GM12864 (cell line): ENCODE results near the gene SRGAP2C.
"Not testable (repeated sequence)": the region's sequence is repeated elsewhere in the genome, so short reads cannot be mapped to it uniquely, and the experiment has no call there.

Experiments used
- DNase-seq: peaks from one replicate; pipeline ENCODE4 v3.0.0-alpha.2; 2011; ENCODE audit warnings: low read depth
- H3K4me3 ChIP-seq: 2 replicates; pipeline ENCODE4 v1.5.1; 2011; ENCODE audit warnings: mild to moderate bottlenecking, low read depth, low read length, control low read depth

SRGAP2C gene

DNA sequence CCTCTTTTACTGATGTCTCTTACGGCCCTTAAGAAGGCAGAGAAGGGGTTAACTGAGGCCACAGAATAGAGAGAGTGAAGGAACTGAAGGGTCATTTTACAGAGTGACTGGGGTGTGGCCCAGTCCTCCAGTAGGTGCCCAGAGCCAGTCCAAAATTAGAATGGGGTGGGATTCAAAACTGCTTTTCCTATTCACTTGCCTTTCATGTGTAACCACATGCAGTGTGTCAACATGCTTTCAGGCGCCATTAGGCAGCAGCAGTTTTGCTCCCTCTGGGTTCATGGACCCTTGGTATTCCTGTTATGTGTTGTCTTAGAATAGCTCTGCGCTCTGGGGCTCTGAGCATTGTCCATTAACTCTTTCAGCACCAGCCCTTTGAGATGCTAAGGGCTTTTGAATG lies 123.0 kb downstream of the SRGAP2C start:
- not testable (repeated sequence) for DNase-seq, H3K4me3 ChIP-seq

DNA sequence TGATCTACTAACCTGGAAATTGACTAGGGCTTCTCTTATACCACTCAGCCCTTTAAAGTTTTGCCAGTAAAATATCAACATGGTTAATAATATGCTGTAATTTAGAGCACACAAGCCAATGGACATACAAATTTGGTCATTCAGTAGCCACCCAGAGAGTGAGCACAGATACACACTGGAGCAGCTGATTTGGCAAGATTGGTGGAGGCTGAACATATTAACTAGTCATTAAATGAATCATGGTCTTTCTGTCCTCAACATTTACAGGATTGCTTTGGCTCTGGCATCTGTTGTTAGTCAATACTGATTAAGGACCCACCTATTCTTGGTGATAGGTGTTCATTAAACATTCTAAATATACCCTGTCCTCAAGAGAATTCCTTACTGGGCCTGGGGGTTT lies 130.7 kb downstream of the SRGAP2C start:
- not testable (repeated sequence) for H3K4me3 ChIP-seq, DNase-seq

DNA sequence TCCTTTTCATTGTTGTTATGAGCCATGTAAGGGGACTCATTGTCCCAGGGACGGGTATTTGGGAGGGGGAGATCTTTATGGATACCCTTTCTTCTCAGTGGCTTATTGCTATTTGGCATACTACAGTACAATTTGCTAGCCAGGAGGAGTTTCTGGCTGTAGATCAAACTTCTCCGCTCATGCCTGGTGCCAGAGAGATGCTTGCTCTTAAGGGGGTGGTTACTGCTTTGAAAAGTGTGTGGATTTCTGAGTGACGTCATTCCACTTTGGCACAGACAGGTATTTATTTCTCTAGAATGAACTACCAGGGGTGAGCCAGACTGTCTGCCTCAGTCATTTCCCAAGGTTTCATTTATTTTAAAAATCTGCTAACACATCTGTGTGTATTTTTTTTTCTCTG lies 131.3 kb downstream of the SRGAP2C start:
- H3K4me3 ChIP-seq, DNase-seq: not testable (repeated sequence)

DNA sequence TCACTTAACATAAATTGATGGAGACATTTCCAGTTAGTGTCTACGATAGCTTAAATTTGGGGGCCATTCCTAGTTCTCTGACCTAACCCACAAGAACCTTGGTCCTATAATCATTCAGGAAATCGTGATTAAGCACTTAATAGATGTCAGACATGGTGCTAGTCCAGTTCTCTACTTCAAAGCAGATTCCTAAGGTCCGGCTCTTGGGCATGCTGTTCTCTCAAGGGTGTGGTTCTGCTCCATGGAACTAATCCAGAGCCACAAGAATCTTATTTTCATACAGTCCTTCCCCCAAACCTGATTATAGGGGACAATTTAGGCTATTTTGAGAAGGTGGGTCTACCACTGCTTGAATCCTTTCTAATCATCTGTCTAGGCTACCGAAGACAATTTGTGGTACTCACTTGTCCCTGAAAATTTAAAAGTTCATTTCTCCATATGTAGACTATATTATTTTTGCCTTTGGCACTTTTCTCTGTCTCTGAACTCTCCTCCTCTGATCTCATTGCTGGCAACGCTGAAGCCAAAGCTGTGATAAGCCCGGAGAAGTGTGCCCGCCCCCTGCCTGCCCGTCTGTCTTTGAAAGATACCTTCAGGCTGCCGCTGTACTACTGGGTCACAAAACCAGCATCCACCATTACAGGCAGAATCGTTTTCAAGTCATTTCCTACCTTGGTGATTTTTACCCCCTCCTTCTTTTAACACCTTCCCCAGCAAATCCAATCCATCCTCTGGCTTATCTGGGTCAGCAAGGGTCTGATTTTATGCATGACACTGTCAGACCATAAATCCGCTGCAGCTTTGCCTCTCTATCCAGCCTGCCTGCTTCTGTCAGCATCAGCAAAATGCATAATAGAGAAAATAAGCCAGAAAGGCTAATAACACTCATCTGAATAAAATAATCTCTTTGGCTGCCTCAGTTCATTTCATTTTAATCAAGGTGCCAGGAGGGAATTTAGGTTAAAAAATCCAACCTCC lies 133.0 kb downstream of the SRGAP2C start:
- not testable (repeated sequence) for DNase-seq, H3K4me3 ChIP-seq

DNA sequence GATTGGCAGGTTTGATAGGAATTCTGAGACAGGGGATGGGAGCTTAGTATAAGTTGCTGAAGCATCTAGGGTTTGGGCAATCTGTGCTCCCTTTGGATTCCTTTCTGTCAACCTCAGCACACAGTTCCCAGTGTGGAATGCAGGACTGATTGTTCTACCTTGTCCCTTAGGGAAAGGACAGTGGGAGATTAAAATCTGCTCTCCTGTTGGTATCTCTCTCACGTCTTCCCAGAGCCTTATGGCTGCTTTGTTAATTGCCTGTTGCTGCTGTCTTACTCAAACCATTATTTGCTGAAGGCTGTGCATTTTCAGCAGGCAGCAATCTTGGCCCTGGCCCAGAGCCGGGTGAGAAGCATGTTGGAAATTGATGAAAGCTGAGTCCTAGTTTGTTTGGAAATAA lies 133.9 kb downstream of the SRGAP2C start:
- H3K4me3 ChIP-seq, DNase-seq: not testable (repeated sequence)

DNA sequence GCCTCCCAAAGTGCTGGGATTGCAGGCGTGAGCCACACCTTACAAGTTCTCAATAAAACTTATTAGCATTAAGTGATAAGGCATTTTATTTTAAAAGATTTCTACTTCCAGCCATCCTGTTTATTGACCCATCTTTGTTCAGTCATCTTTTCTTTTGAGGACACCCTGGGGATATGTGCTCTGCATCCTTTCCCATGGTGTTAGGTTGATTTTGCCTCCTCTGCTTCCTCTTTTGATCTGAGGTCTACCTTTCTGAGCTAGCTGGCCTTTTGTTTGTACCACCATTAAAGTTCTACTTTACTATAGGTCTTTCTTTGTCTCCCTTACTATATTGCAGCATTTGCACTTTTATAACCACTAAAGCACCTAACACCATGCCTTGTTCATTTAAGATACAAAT lies 136.9 kb downstream of the SRGAP2C start:
- H3K4me3 ChIP-seq, DNase-seq: not testable (repeated sequence)

DNA sequence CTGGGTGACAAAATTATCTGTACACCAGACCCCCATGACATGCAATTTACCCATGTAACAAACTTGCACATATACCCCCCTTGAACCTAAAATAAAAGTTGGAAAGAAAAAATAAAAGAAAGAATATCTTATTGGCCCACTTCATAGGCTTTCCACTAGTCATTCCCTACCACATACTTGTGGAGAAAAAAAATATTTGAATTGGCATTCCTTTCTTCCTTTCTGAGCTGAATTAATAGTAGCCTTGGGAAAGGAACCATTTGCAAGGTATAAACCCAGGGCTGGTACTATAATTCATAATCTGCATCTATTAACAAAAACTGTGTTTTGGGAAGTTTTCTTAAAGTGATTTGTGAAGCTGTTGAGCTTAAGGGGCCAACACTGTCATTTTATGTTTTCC lies 140.0 kb downstream of the SRGAP2C start:
- DNase-seq, H3K4me3 ChIP-seq: not testable (repeated sequence)

DNA sequence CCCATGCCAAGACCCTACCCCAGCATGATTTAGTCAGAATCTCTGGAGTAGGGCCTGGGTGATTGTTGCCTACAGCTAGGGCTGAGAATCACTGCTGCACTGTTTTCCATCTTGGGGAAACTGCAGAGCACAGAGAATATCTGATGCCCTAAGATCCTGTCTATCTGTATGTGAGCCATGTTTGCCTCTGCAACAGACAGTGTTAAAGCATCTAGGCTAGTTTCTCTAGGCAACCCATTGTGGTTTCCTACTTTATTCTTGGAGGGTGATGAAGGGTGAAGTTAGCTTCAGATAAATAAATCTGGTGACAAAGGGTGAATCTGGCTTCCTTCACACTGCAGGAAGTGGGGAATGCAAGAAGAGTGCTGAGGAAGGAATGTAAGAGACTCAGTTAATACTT lies 147.4 kb downstream of the SRGAP2C start:
- DNase-seq, H3K4me3 ChIP-seq: not testable (repeated sequence)

DNA sequence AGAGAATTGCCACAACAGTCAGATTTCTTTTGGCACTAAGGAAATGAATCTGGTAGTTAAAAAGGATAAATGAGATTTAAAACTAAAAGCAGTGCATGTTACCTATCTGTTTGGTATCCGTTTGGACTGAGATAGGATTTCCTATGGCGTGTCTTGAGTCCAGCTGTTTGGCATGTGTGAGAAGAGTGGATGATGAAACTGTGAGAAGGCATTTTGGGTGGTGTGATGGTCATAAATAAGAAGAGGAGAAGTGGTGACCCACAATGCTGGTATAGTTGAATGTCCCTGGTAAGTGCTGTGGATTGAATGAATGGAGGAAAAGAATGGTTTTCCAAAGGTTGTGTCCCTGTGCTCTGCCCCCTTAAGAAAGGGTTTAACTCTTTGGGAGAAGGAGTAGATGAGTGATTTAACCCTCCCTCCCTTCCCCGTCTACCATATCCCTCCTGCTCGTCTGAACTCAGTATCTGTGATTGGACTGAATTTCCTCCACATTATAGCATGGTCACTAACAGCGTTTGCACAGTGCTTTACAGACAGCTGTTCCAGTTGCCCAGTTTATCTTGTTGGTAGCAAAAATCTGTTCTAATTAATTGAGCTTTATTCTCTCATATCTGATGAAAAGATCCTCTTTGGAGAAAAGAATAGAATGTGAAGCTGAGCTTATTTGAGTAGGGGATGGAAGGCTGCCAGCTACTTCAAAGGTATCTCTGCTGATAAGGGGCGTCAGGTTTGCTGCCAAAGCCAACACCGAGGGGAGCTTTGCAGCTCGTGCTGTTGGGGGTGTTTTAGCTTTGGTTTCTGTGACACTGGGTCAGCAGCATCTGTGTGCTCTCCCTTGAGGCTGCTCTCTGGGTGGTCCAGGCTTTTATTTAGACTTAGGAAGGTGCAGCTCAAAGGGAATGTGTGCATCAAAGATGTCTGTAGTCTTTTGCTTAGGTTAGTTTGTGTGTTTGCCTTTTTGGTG lies 148.1 kb downstream of the SRGAP2C start:
- not testable (repeated sequence) for DNase-seq, H3K4me3 ChIP-seq

DNA sequence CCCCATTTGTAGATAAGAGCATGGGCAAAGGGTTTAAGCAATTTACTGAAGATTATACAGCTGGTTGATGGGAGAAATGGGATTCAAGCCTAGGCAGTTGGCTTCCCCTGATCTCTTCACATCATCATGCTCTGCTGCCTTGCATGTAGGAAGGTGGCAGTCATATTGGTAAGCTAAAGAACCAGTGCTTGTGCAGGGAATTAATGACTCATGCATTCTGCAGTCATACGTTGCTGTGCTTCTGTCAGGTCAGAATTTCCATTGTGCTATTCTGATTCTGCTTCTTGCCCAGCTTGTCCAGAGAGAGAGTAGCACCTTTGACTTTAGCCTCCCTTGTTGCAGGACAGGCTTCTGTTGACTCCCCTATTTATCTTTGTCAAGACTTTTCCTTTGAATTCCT lies 153.2 kb downstream of the SRGAP2C start:
- not testable (repeated sequence) for H3K4me3 ChIP-seq, DNase-seq

DNA sequence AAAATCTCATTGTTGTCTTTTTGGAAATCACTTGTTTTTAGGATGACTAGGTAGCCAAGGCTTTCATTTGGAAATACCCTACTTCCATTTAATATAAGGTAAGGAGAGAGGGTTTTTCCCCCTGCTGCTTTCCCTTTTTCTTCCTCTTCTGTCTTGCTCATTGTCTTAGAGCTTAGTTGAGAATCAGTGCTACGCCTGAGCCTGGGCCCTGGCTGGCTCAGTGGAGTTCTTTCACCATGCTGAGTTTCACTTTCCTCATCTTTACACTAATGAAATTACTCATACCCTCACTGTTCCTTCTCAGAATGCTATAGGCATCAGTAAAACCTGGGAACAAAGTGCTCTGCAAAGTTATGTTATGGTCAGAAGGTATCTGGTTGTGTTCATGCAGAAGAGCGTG lies 154.8 kb downstream of the SRGAP2C start:
- H3K4me3 ChIP-seq, DNase-seq: not testable (repeated sequence)

DNA sequence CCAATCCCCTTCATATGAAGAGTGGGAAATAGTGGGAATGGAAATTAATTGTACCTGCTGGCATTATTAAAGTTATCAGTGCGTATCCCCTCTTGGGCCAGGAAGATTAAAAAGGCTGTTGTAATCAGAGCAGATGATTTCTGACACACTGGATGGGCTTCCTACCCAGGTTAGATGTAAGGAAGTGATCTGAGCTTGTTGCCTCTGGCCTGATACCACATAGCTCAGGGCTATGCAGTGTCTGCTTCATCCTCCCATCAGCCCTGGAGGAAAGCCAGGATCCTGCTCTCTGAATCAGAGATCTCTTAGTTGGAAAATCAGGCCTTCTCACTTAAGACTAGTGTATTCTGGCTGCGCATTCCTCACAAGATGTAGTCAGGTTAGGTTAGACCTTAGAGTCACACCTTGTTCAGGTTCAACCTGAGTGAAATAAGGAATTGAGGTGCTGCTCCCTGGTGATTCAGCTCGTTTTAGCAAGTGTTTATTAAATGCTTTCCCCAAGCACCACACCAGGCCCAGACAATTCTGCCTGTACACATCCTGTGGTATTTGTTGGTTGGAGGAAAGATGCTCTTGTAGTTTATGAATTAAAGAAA lies 158.6 kb downstream of the SRGAP2C start:
- DNase-seq, H3K4me3 ChIP-seq: not testable (repeated sequence)

DNA sequence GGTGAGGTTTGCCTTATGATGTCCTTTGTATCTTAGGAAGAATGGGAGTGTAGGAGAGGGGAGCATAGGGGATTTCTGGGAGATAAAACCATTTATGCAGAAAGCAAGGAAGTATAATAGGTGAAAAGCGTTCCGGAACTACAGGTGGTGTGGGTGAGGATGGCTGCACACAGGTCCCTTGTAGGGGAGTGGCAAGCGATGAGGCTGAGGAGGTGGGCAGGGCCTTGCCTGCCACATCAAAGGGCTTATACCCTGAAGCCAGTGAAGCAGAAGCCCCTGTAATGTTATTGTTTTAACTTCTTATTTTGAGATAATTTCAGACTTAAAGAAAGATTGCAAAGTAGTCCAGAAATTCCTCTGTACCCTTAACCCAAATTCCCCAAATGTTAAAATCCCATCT lies 159.6 kb downstream of the SRGAP2C start:
- not testable (repeated sequence) for DNase-seq, H3K4me3 ChIP-seq

DNA sequence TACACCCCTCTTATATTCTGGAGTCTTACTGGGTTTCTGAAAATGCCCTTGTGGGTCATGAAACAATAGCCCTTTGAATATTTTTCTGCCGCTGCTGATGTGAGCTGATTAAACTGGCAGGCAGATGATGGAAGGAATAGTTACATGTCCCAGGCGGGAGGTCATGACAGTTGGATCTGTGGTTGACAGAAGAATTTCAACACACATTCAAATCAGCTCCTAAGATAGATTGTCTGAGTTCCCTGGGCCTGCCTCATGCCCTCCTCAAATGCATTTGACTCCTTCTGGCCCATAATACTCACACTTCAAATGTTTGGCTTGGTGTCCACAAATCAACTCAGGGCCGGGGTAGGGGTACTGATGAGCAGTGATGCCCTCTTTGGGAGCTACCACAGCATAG lies 161.9 kb downstream of the SRGAP2C start:
- DNase-seq, H3K4me3 ChIP-seq: not testable (repeated sequence)

DNA sequence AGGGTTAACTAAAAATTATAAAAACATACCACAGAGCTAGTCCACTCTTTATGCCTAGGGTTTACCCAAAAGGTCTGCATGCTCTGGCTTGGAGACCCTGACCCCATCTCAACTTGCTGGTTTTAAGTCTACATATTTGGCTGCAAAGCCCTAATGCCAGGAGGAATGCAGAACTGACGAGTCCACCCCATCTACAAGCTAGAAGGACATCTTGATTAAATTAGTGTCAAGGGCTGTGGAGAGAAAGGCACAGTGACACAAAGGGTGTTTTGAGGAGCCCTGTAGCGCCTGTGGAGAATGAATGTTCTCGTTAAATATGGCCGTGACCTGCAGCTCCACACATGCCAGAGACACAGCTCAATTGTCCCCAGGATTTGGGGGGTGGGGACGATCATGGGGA lies 162.7 kb downstream of the SRGAP2C start:
- DNase-seq, H3K4me3 ChIP-seq: not testable (repeated sequence)

DNA sequence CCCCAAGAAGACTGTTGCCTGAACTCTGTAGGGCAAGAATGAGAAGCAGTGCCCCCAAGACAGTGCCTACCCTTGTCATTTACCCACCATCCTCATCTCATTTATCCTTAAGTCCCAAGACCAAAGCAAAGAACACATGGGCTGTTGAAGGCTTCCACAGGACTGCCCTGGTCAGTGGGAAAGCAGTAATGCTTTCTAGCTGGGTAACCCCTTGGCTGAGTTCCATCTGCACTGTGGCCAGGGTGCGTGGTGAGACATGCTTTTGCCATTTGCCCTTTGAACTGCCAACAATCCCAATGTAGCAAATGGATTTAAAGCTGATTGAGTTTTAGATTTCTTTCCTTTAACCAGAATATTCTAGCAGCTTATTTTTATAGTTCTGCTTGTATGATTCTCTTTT lies 163.3 kb downstream of the SRGAP2C start:
- DNase-seq, H3K4me3 ChIP-seq: not testable (repeated sequence)

DNA sequence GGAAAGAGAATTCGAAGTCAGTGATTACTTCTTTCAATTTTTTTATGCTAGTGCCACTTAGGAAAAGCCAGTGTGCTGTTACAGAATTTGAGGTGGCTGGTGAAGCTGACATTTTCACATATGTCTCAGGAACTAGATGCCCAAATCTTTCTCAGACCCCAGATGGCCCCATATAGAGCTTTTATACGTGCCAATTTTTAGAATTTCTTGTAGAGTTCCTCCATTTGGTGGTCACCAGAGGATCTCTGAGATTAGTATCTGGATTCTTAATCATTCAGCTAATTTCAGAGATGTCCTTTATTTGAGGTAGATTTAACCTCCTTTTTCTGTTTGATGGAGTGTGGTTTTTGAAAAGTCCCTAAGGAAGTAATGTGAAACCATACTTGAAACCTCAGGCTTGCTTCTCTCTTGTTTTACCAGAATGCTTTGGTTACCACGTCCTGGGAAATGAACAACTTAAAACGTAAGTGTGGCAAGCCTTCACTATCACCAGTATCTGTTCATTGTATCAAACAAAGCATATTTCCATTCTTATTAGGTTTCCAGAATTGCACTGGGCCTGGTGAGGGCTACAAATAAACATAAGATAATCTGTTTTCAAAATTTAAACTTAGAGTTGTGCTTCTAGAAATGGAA lies 164.7 kb downstream of the SRGAP2C start:
- not testable (repeated sequence) for H3K4me3 ChIP-seq, DNase-seq

DNA sequence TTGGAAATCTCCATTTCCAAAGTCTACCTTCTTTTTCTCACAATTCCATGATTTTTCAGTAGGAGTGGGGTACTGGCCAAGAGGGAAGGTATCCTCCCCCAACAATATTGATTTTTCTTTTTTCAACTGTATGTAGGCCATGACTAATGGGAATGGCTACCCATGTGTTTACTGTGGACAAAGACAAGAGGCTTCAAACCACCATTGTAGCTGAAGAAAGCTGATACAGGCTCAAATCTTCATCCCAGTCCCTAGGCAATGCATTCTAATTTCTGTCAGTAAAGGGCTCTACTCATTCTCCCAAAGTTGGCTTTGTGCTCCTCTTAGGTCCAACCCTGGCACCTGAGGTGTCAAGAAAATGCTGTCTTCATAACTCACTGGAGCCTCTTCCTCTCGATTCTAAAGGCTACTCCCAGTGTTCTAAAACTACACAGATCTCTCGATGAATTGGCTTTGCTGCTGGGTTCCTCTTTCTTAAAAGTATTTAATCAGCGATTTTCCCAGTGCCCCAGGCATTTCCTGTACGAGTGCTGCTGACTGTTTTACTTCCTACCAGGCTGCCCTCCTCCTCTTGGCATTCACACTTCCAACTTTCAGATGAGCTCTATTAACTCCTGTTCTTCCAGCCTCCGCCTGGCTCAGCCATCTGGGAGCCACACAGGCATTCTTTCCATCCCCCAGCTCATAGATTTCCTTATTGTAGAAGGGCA lies 171.1 kb downstream of the SRGAP2C start:
- not testable (repeated sequence) for DNase-seq

More for the DNA sequence above, 171.1 kb downstream of the SRGAP2C start:
- H3K4me3 ChIP-seq = not testable (repeated sequence)
